HepG2 (cell line): ENCODE data around the gene CCL23. TPM values are rescaled to one million over a fixed set of nuclear protein-coding genes. Genes with fewer than 3 reads are reported as not detected.

ENCODE experiments used
- ARNT ChIP-seq: fragments of 450-650 bp; IDR thresholded peaks from 2 replicates; pipeline ENCODE4 v1.6.1; 2017
- BORCS8-MEF2B ChIP-seq: sonication (generic); formaldehyde crosslinking; IDR thresholded peaks from 2 replicates; pipeline ENCODE4 v1.8.0; 2022; ENCODE audit warnings: mild to moderate bottlenecking, missing genetic modification reagents
- FOXP1 ChIP-seq, 2 experiments: fragments of 450-650 bp in 1 of 2; IDR thresholded peaks; 2 replicates each; pipeline ENCODE4 v1.6.1; 2017 to 2018; ENCODE audit warnings: antibody characterized with exemption in 1 of 2
- HNRNPUL1 ChIP-seq: fragments of 200-400 bp; formaldehyde crosslinking; IDR thresholded peaks from 2 replicates; pipeline ENCODE4 v1.6.1; 2017; ENCODE audit warnings: low read depth, mild to moderate bottlenecking, low read length, moderate library complexity
- MED1 ChIP-seq: sonication (generic); formaldehyde crosslinking; IDR thresholded peaks from 2 replicates; pipeline ENCODE4 v1.4.0; 2020; ENCODE audit warnings: missing genetic modification reagents
- SNRNP70 ChIP-seq: fragments of 200-400 bp; formaldehyde crosslinking; IDR thresholded peaks from 2 replicates; pipeline ENCODE4 v1.6.1; 2017; ENCODE audit warnings: mild to moderate bottlenecking, low read depth, low read length, moderate library complexity
- THAP11 ChIP-seq: IDR thresholded peaks from 2 replicates; pipeline ENCODE4 v1.6.1; 2016; ENCODE audit warnings: missing biosample characterization, missing genetic modification reagents
- ZBTB1 ChIP-seq: sonication (generic); formaldehyde crosslinking; IDR thresholded peaks from 2 replicates; pipeline ENCODE4 v1.4.0; 2020; ENCODE audit warnings: missing genetic modification reagents, borderline replicate concordance
- ZBTB20 ChIP-seq: sonication (generic); formaldehyde crosslinking; IDR thresholded peaks from 2 replicates; pipeline ENCODE4 v1.8.1; 2023; ENCODE audit warnings: missing genetic modification reagents, low read depth, mild to moderate bottlenecking, borderline replicate concordance
- ZFP41 ChIP-seq: sonication (generic); formaldehyde crosslinking; IDR thresholded peaks from 2 replicates; pipeline ENCODE4 v1.4.0; 2020; ENCODE audit warnings: mild to moderate bottlenecking, missing genetic modification reagents, borderline replicate concordance
- ZNF101 ChIP-seq: sonication (generic); formaldehyde crosslinking; IDR thresholded peaks from 2 replicates; pipeline ENCODE4 v1.4.0; 2020; ENCODE audit warnings: mild to moderate bottlenecking, low read depth, missing genetic modification reagents, borderline replicate concordance
- ZNF441 ChIP-seq: sonication (generic); formaldehyde crosslinking; IDR thresholded peaks from 2 replicates; pipeline ENCODE4 v1.7.0; 2021; ENCODE audit warnings: missing genetic modification reagents, borderline replicate concordance
- ZNF496 ChIP-seq: sonication (generic); formaldehyde crosslinking; IDR thresholded peaks from 2 replicates; pipeline ENCODE4 v1.8.1; 2023; ENCODE audit warnings: mild to moderate bottlenecking, moderate library complexity, missing genetic modification reagents; ENCODE audit not compliant: insufficient replicate concordance
- ZNF550 ChIP-seq: sonication (generic); formaldehyde crosslinking; IDR thresholded peaks from 2 replicates; pipeline ENCODE4 v1.4.0; 2020; ENCODE audit warnings: mild to moderate bottlenecking, missing genetic modification reagents, borderline replicate concordance
- ZNF556 ChIP-seq: sonication (generic); formaldehyde crosslinking; IDR thresholded peaks from 2 replicates; pipeline ENCODE4 v1.4.0; 2020; ENCODE audit warnings: mild to moderate bottlenecking, missing genetic modification reagents, borderline replicate concordance
- ZNF672 ChIP-seq: sonication (generic); formaldehyde crosslinking; IDR thresholded peaks from 2 replicates; pipeline ENCODE4 v1.8.1; 2022; ENCODE audit warnings: missing genetic modification reagents
- ZNF780A ChIP-seq: sonication (generic); formaldehyde crosslinking; IDR thresholded peaks from 2 replicates; pipeline ENCODE4 v1.8.0; 2022; ENCODE audit warnings: mild to moderate bottlenecking, missing genetic modification reagents, moderate library complexity
- polyA plus RNA-seq, 8 experiments: library from polyadenylated mRNA; depleted of rRNA in 3 of 8; stranded (reverse) in 7 of 8; unstranded in 1 of 8; fragments of >200 nt; fragmentation: Illumina TruSeq in 4 of 8; extraction: Trizol in 4 of 8; gene quantifications; 2 replicates each; pipeline versions ENCODE4 v1.2.1 to v1.2.3, GENCODE V29; 2011 to 2016; ENCODE audit warnings: low read depth in 4 of 8, missing spikeins in 1 of 8, mixed read lengths in 1 of 8; ENCODE audit not compliant: insufficient read depth in 1 of 8
- total RNA-seq, 5 experiments: library from RNA; depleted of rRNA; stranded (reverse); fragments of >200 nt; fragmentation: Illumina TruSeq; extraction: Trizol; gene quantifications; 2 replicates each; pipeline ENCODE4 v1.2.3, GENCODE V29; 2016; ENCODE audit warnings: low read depth in 1 of 5
- TF ChIP-seq, protein P1 (sequence below): sonication (generic); formaldehyde crosslinking; IDR thresholded peaks from 2 replicates; pipeline ENCODE4 v1.5.1; 2020; ENCODE audit warnings: mild to moderate bottlenecking, missing genetic modification reagents, borderline replicate concordance
- TF ChIP-seq, protein P2 (sequence below): IDR thresholded peaks from 2 replicates; pipeline ENCODE4 v1.6.1; 2016; ENCODE audit warnings: mild to moderate bottlenecking
- TF ChIP-seq, protein P3 (sequence below): sonication (generic); formaldehyde crosslinking; IDR thresholded peaks from 2 replicates; pipeline ENCODE4 v1.5.0; 2020; ENCODE audit warnings: missing genetic modification reagents

The CCL23 gene
- total and polyA plus RNA-seq, 2 of the 13 experiments (the other 11 are each of a cell fraction or from before 2014, with no cell fraction given) = not detected

- TF ChIP-seq, protein P1, sequence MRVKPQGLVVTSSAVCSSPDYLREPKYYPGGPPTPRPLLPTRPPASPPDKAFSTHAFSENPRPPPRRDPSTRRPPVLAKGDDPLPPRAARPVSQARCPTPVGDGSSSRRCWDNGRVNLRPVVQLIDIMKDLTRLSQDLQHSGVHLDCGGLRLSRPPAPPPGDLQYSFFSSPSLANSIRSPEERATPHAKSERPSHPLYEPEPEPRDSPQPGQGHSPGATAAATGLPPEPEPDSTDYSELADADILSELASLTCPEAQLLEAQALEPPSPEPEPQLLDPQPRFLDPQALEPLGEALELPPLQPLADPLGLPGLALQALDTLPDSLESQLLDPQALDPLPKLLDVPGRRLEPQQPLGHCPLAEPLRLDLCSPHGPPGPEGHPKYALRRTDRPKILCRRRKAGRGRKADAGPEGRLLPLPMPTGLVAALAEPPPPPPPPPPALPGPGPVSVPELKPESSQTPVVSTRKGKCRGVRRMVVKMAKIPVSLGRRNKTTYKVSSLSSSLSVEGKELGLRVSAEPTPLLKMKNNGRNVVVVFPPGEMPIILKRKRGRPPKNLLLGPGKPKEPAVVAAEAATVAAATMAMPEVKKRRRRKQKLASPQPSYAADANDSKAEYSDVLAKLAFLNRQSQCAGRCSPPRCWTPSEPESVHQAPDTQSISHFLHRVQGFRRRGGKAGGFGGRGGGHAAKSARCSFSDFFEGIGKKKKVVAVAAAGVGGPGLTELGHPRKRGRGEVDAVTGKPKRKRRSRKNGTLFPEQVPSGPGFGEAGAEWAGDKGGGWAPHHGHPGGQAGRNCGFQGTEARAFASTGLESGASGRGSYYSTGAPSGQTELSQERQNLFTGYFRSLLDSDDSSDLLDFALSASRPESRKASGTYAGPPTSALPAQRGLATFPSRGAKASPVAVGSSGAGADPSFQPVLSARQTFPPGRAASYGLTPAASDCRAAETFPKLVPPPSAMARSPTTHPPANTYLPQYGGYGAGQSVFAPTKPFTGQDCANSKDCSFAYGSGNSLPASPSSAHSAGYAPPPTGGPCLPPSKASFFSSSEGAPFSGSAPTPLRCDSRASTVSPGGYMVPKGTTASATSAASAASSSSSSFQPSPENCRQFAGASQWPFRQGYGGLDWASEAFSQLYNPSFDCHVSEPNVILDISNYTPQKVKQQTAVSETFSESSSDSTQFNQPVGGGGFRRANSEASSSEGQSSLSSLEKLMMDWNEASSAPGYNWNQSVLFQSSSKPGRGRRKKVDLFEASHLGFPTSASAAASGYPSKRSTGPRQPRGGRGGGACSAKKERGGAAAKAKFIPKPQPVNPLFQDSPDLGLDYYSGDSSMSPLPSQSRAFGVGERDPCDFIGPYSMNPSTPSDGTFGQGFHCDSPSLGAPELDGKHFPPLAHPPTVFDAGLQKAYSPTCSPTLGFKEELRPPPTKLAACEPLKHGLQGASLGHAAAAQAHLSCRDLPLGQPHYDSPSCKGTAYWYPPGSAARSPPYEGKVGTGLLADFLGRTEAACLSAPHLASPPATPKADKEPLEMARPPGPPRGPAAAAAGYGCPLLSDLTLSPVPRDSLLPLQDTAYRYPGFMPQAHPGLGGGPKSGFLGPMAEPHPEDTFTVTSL = peak; percentile 96
- TF ChIP-seq, protein P2, sequence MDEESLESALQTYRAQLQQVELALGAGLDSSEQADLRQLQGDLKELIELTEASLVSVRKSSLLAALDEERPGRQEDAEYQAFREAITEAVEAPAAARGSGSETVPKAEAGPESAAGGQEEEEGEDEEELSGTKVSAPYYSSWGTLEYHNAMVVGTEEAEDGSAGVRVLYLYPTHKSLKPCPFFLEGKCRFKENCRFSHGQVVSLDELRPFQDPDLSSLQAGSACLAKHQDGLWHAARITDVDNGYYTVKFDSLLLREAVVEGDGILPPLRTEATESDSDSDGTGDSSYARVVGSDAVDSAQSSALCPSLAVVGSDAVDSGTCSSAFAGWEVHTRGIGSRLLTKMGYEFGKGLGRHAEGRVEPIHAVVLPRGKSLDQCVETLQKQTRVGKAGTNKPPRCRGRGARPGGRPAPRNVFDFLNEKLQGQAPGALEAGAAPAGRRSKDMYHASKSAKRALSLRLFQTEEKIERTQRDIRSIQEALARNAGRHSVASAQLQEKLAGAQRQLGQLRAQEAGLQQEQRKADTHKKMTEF = peak; percentile 97
- peak; percentile 91; the same call in 1 of the 2 replicates for TF ChIP-seq ZBTB20
- no peak for TF ChIP-seq SNRNP70
- TF ChIP-seq ZNF672 (CRISPR knock-in tag) = no peak; the same call in 1 of the 2 replicates
- TF ChIP-seq THAP11 = peak; percentile 78
- peak; percentile 27; the same call in 1 of the 2 replicates for TF ChIP-seq ZNF441
- TF ChIP-seq, protein P3, sequence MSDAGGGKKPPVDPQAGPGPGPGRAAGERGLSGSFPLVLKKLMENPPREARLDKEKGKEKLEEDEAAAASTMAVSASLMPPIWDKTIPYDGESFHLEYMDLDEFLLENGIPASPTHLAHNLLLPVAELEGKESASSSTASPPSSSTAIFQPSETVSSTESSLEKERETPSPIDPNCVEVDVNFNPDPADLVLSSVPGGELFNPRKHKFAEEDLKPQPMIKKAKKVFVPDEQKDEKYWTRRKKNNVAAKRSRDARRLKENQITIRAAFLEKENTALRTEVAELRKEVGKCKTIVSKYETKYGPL (CRISPR knock-in tag) = no peak
- no peak for TF ChIP-seq ZNF101 (CRISPR knock-in tag)
- no peak for TF ChIP-seq ZNF496
- no peak for TF ChIP-seq ARNT
- no peak for TF ChIP-seq HNRNPUL1
- 0 out of 2 replicates have a peak, but pooled peaks have one; percentile 27 for TF ChIP-seq ZNF556 (CRISPR knock-in tag)
- no peak for TF ChIP-seq ZBTB1
- no peak for TF ChIP-seq FOXP1 (IDR thresholded peaks at IDR 0.05)
- peak; percentile 96 for TF ChIP-seq FOXP1 (CRISPR knock-in tag; IDR thresholded peaks at IDR 0.05)
- no peak for TF ChIP-seq ZNF550 (CRISPR knock-in tag)
- no peak for TF ChIP-seq ZFP41 (CRISPR knock-in tag)
- TF ChIP-seq MED1 (CRISPR knock-in tag) = peak; percentile 96
- TF ChIP-seq ZNF780A (CRISPR knock-in tag) = 0 out of 2 replicates have a peak, but pooled peaks have one; percentile 54
- TF ChIP-seq BORCS8-MEF2B = peak; percentile 92
These were observed 44.2 kb downstream of the CCL23 start (continued) for GRCh38 chr17:35973333-35974260.
